SKM-1 (cell line): ENCODE data around the gene MTG2.
"Not testable (repeated sequence)": the region's sequence is repeated elsewhere in the genome, so short reads cannot be mapped to it uniquely, and the experiment has no call there.

Source experiments
- DNase-seq: peaks from one replicate; lab custom pipeline; 2025; ENCODE audit not compliant: unreplicated experiment; lab: John Stamatoyannopoulos, UW

Gene MTG2

GRCh38 chr20:62145688-62146018, 37.2 kb upstream of the MTG2 start:
- DNase-seq = no peak

DNA sequence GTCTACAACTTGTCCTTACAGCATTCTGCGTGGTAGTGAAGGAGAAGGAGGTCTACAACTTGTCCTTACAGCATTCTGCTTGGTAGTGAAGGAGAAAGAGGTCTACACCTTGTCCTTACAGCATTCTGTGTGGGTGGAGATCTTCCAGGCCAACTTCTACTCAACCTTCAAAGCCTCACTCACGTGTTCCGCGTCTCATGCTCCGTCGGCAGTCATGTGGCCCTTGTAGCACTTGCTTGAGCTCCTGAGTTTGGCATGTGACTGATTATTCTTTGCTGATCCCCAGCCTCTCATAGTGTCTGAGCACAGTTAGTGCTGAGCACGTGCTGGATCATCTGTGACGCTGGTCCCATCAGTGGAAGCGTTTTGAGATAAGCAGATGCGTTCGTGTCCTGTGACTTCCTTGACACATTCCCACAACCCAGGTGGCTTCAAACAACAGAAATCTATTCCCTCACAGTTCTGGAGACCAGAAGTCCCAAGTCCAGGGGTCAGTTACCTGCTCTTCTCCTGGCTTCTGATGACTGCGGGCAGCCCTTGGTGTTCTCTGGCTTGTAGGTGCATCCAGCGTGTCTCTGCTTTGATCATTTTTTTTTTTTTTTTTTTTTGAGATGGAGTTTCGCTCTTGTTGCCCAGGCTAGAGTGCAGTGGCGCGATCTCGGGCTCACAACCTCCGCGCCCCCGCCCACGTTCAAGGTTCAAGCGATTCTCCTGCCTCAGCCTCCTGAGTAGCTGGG, 36.6 kb upstream of the MTG2 start:
- DNase-seq = no peak

DNA sequence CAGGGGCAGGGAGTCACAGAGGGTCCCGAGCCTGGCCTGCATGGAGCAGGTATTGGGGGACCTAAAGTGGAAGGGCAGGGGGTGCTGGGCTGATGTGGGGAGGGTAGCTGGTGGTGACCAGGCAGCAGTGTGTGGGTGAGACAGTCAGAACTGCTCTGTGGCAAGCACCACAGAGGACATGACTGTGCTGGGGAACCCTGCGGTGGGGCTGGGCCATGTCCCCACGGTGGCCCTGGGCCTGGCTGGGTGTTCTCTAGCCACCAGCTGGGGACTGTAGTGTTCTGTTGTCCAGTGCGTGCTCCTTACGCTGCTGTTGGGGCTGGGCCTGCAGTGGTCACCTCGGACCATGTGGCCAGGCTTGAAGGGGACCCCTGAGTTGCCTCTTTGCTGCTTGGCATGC, 35.7 kb upstream of the MTG2 start:
- no peak for DNase-seq

GRCh38 chr20:62147528-62147927, 35.3 kb upstream of the MTG2 start:
- DNase-seq = no peak

DNA sequence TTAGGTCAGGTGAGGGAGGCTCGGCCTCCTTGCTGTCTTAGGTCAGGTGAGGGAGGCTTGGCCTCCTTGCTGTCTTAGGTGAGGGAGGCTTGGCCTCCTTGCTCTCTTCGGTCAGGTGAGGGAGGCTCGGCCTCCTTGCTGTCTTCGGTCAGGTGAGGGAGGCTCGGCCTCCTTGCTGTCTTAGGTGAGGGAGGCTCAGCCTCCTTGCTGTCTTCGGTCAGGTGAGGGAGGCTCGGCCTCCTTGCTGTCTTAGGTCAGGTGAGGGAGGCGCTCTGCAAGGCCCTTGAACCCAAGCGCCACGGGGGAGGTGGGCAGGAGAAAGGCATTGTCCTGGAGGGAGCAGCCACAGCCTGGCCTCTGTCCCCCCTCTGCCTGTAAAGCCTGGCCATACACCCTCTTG, 34.4 kb upstream of the MTG2 start:
- not testable (repeated sequence) for DNase-seq

DNA sequence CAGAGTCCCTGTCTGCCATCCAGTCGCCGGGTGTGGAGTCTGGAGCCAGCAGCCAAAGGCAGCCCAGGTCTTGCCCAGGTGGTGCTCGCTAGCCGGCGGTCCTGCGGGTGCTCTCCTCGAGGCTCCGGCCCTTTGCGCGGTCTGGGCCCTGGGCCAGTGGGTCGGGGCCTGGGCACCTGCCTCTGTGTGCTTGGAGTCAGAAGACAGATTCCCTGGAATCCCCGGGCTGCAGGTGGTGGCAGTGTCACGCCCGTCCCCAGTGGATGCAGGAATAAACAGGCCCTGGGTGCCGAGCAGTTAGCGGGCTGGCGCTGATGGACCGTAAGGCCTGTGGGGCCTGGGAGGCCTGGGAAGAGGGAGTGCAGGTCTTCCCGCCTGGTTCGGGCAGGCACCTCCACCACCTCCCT, 33.9 kb upstream of the MTG2 start:
- no peak for DNase-seq

DNA sequence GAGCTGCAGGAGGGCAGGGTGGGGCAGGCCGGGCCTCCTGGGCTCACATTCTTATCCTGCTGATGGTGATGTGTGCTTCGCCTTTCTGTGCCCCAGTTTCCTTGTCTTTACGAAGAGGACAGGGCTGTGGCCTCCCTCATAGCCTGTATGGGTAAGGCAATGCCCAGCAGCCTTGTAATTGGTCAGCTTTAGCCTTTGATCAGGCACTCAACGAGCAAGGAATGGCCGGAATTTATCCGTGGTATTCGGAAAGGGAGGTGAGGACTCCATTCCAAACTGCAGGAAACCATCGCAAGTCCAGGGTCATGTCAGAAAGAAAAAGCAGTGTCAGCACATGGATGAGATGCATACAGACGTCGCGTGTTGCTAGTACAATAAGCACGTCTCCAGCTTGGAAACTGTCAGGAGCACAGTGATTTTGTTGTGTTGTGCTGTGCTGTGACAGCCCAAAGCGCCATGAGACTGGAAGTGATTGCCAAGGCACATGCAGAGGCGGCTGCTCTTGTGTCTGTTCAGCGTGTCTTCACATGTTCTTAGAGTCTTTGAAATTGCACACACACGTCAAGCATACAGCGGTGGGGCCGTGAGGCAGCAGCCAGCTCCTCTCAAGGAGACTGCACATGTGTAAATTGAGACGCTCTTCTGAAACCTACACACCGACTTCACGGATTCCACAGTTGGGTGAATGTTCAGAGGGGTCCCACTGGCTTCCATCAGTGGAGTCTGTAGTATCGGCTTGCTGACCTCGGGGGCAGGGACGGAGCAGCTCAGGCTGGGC, 33.1 kb upstream of the MTG2 start:
- no peak for DNase-seq

DNA sequence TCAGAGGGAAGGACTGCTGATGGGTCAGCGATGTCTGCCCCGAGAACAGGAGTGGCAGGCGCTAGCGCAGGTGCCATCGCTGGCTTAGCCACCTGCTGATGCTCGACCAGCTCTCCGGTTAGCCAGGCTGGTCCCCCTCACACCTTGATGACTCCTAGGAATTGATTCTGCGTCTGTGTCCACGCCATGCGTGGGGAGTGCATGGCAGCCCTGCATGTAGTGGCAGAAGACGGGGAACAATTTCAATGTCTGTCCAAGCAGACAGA, 32.6 kb upstream of the MTG2 start:
- no peak for DNase-seq

- DNase-seq = no peak
These were observed 31.6 kb upstream of the MTG2 start for GRCh38 chr20:62151225-62151624.

DNA sequence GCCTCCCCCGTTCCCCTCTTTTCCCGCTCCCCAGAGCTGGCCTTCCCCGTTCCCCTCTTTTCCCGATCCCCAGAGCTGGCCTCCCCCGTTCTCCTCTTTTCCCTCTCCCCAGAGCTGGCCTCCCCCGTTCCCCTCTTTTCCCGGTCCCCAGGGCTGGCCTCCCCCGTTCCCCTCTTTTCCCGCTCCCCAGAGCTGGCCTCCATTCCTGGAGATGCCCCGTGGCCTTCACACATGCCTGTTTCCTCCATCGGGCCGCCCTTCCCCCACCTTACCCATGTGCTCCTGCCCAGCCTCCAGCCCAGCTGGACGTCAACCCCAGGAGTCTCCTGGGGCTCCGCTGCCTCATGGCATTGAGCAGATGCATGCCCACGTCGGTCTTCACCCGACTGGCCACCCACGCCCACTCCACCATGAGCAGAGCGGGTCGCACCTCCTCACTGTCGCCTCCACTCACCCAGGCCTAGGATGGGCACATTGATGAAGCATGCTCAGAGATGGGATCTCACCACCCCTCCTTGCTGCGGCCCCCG, 30.9 kb upstream of the MTG2 start:
- no peak for DNase-seq

DNA sequence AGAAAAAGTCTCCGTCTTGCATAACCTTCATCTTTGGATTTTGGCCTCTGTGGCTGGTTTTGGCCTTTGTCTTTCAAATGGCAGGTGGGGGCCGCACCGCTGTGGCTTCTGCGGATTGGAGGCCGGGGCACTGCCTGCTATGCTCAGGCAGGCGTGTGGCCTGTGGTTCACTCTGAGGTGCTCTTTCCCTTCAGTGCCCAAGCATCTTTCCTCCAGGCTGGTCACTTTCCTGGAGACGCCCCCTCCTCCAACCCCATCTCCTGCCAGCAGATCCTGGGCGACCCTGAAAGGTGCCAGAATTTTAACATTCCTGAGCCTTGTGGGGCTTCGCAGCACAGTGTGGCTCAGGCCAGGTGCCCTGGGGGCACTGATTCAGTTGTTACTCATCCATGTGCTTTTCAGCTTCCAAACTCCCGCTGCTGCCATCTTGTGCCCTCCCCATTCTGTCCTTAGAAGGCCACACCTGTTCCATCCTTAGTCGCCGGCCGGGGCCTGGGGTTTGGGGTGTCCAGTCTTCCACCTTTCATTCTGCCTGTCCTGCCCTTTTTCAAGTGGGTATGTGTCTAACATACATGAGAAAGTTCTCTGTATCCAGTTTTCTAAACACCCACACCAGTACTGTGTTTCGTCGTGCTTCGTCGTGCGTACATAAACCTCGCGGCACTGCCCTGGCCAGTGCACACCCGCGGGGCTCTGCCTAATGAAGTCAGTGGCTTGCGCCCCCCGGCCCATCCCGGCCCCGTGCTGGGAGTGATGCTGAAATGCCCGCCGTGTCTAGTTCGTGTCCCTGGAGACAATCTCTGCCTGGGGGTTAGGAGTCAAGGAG, 27.2 kb upstream of the MTG2 start:
- no peak for DNase-seq

DNA sequence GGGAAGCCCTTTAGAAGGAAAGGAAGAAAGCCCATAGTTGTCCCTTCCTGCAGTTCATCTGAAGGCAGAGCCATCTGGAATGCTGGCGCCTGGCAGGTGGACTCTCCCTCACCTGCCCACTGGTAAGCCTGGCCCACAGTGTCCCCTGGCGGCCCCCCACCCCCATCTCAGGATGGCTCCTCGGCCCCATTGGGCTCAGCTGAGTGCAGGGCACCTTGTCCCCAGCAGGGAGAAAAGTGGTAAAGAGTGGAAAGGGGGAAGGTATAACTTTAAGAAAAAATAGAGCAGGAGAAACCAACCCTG, 26.6 kb upstream of the MTG2 start:
- DNase-seq = no peak

GRCh38 chr20:62156592-62157386, 26.0 kb upstream of the MTG2 start:
- DNase-seq = no peak

DNA sequence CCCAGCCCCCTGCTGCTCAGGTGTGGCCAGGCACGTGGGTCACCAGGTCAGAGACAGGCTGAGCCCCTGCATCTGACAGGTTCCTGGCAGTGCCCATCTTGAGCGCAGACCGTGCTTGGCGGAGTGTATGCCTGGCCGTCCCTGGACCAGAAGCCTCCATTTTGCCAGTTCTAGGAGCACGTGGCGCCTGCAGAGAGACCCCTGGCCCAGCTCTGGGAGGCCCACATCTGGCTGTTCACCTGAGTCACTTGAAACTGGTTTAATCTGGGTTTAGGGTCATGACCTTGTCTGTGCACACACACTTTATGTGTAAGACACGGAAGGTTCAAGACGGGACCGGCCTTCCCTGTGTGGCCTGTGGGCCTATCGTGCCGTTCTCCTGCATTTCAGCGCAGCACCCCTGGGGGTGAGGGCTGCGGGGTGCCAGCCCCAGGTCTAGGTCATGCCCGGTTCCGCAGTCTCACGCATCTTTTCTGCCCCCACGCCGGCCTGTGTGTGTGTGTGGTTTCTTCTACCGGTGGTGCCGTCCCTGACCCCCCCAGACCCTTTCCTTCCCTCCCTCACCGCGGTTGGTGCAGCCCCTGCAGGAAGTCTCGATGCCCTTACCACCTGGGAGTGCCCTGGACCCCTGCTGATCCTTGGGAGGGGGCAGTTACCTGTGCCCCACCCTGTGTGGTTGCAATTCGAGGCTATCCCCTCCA, 25.3 kb upstream of the MTG2 start:
- DNase-seq = no peak

DNA sequence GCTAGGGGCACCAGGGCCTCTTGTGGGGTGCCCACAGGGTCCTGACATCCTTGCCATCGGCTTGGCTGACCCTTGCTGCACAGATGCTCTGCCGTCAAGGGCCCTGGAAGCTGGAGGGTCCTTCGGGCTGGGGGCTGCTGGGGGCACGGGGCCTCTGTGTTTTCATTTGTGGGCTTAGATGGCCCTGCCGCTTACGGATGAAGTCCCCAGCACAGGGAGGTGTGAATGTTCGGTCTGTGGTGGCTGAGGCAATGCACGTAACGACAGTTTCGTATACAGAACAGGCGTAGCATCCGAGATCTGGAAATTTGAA, 24.8 kb upstream of the MTG2 start:
- no peak for DNase-seq

DNA sequence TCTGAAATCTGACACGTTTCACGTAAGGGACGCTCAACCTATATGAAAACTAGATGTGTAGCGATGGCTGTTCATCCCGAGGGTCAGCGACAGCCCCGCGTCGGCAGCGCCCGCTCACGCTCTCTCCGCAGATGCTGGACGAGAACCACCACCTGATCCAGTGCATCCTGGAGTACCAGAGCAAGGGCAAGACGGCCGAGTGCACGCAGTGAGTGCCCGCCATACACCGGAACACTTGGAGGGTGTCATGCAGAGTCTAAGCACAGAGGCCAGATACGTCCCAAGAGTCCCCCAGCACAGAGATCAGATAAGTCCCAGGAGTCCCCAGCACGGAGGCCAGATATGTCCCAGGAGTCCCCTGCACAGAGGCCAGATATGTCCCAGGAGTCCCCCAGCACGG, 24.3 kb upstream of the MTG2 start:
- DNase-seq = no peak

DNA sequence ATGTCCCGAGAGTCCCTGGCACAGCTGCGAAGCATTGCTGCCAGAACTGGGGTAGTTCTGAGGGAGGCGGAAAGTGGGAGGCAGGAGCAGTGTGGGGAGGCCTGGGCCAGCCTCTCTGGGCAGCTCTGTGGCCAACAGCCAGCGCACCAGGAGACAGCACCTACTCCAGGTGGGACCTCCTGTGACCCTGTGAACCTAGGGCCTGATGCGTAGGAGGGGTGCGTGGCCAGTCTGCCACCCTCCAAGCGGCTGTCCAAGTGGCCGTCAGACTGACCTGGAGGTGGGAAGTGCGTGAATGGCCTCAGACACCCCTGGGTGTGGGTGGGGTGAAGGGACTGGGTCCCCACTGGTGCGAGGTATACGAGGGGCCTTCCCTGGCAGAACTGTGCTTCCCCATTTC, 23.8 kb upstream of the MTG2 start:
- no peak for DNase-seq

DNA sequence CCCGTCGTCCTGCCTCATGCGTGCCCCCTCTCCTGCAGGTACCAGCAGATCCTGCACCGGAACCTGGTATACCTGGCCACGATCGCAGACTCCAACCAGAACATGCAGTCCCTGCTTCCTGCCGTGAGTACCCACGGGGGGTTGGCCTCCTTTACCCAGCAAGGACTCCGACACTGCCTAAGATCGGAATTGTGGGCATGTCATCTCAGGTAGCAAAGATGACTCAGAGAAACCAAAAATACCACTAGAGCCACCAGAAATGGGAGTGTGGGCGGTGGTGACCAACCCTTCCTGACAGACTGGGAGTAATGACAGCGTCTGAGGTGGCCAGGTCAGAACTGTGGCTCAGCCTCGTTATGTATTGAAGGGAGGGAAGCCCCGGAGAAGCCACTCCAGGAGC, 23.0 kb upstream of the MTG2 start:
- DNase-seq = no peak

- no peak for DNase-seq
These were observed 22.6 kb upstream of the MTG2 start for GRCh38 chr20:62160253-62160652.

GRCh38 chr20:62160876-62161275, 22.0 kb upstream of the MTG2 start:
- no peak for DNase-seq

- no peak for DNase-seq
These were observed 21.5 kb upstream of the MTG2 start for GRCh38 chr20:62161347-62161746.
